Measurements from ENCODE around the gene VPS72.

VPS72 gene

GRCh38 chr1:151144474-151145303, 45.3 kb downstream of the VPS72 start:
- H3K27me3 ChIP-seq (ENCODE audit: insufficient read depth, poor library complexity, severe bottlenecking): peaks cover 16% of the 10 kb centered on the region
- DNase-seq (ENCODE audit: low read depth in 1 of 2, low spot score in 1 of 2): no peak
- no peak for TF ChIP-seq POLR2AphosphoS5 (IDR thresholded peaks at IDR 0.05; ENCODE audit: low read depth)
- peak; percentile 30 for TF ChIP-seq REST (IDR thresholded peaks at IDR 0.05; ENCODE audit: insufficient replicate concordance, low read depth)
- TF ChIP-seq CTCF (IDR thresholded peaks at IDR 0.05; ENCODE audit: insufficient read depth, low read length): no peak
- no peak for TF ChIP-seq GABPA (IDR thresholded peaks at IDR 0.05; ENCODE audit: low read depth)
- no peak overlapping the region for H3K4me3 ChIP-seq (replicated peaks; ENCODE audit: insufficient read depth, low read length)
- no peak overlapping the region for H3K27ac ChIP-seq (replicated peaks)

- no peak overlapping the region for H3K27ac ChIP-seq (replicated peaks)
- no peak for DNase-seq (ENCODE audit: low read depth in 1 of 2, low spot score in 1 of 2)
- H3K27me3 ChIP-seq (ENCODE audit: insufficient read depth, poor library complexity, severe bottlenecking): peaks cover 16% of the 10 kb centered on the region
- no peak overlapping the region for H3K4me3 ChIP-seq (replicated peaks; ENCODE audit: insufficient read depth, low read length)
- TF ChIP-seq POLR2AphosphoS5 (IDR thresholded peaks at IDR 0.05; ENCODE audit: low read depth) (no peak), SPI1 (IDR thresholded peaks at IDR 0.05; ENCODE audit: borderline replicate concordance, low read depth) (no peak), GABPA (IDR thresholded peaks at IDR 0.05; ENCODE audit: low read depth) (no peak), REST (IDR thresholded peaks at IDR 0.05; ENCODE audit: insufficient replicate concordance, low read depth) (no peak), CTCF (IDR thresholded peaks at IDR 0.05; ENCODE audit: insufficient read depth, low read length) (no peak)
These were observed 46.0 kb downstream of the VPS72 start for GRCh38 chr1:151143986-151144385.

- H3K27ac ChIP-seq (replicated peaks): no peak overlapping the region
- no peak for DNase-seq (ENCODE audit: low read depth in 1 of 2, low spot score in 1 of 2)
- peaks cover 16% of the 10 kb centered on the region for H3K27me3 ChIP-seq (ENCODE audit: insufficient read depth, poor library complexity, severe bottlenecking)
- no peak for TF ChIP-seq POLR2AphosphoS5 (IDR thresholded peaks at IDR 0.05; ENCODE audit: low read depth)
- TF ChIP-seq SPI1 (IDR thresholded peaks at IDR 0.05; ENCODE audit: borderline replicate concordance, low read depth): no peak
- no peak for TF ChIP-seq CTCF (IDR thresholded peaks at IDR 0.05; ENCODE audit: insufficient read depth, low read length)
- no peak for TF ChIP-seq GABPA (IDR thresholded peaks at IDR 0.05; ENCODE audit: low read depth)
- no peak for TF ChIP-seq REST (IDR thresholded peaks at IDR 0.05; ENCODE audit: insufficient replicate concordance, low read depth)
- no peak overlapping the region for H3K4me3 ChIP-seq (replicated peaks; ENCODE audit: insufficient read depth, low read length)
These were observed 47.0 kb downstream of the VPS72 start for GRCh38 chr1:151143057-151143435.

Measured in HL-60 (cell line).